A549 (cell line): ENCODE data around the gene SV2C. TPM values are rescaled to one million over a fixed set of nuclear protein-coding genes. Genes with fewer than 3 reads are reported as not detected.

Experiments
- ATAC-seq, 2 experiments: fragments of 200-7000 bp in 1 of 2; fragments of >200 bp in 1 of 2; cut with Nextera tagmentation in 1 of 2; cut with Tn5 transposase in 1 of 2; 3 replicates each; pipeline versions ENCODE4 v1.8.0 to v1.9.1; 2018 to 2020; ENCODE audit warnings: mild to moderate bottlenecking in 1 of 2, moderate library complexity in 1 of 2
- CTCF ChIA-PET: fragments of 300-600 bp; sonication (Branson Sonifier 250); formaldehyde crosslinking; extraction: SDS; loops from one replicate; lab custom pipeline; 2021; ENCODE audit warnings: antibody characterized with exemption, inconsistent platforms; lab: Yijun Ruan, JAX
- POLR2A ChIA-PET: fragments of 350-600 bp; formaldehyde crosslinking; extraction: SDS; loops from one replicate; lab custom pipeline; 2021; ENCODE audit warnings: antibody characterized with exemption, inconsistent platforms; lab: Yijun Ruan, JAX
- DNase-seq, 2 experiments: peaks; one replicate each; pipeline versions ENCODE4 v3.0.0 to v3.0.0-alpha.2; 2011 to 2016; ENCODE audit warnings: low read depth in 1 of 2, low spot score in 1 of 2
- FAIRE-seq: peaks from 2 replicates; lab custom pipeline; 2011; peaks lifted over from hg19 to GRCh38; lab: Jason Lieb, UNC
- H3K27ac ChIP-seq, 2 experiments: fragments of >200 bp; sonication (Bioruptor Twin); formaldehyde crosslinking; 3 replicates each; pipeline ENCODE4 v1.5.1; 2016 to 2017
- H3K4me1 ChIP-seq: fragments of >200 bp; sonication (Bioruptor Twin); formaldehyde crosslinking; 3 replicates; pipeline ENCODE4 v1.6.1; 2016
- H3K4me2 ChIP-seq: fragments of >200 bp; sonication (Bioruptor Twin); formaldehyde crosslinking; 3 replicates; pipeline ENCODE4 v1.6.1; 2016
- H3K4me3 ChIP-seq: fragments of >200 bp; sonication (Bioruptor Twin); formaldehyde crosslinking; 3 replicates; pipeline ENCODE4 v1.5.1; 2016
- H3K9me3 ChIP-seq: fragments of >200 bp; sonication (Bioruptor Twin); formaldehyde crosslinking; 3 replicates; pipeline ENCODE4 v1.6.1; 2016
- BHLHE40 ChIP-seq: IDR thresholded peaks from 2 replicates; pipeline ENCODE4 v1.6.1; 2012; ENCODE audit warnings: low read depth, low read length, inconsistent platforms
- CBX2 ChIP-seq: fragments of 200-600 bp; sonication (generic); IDR thresholded peaks from 2 replicates; pipeline ENCODE4 v1.6.1; 2016; ENCODE audit warnings: low read depth, mild to moderate bottlenecking, borderline replicate concordance
- CHD4 ChIP-seq: fragments of 200-600 bp; sonication (generic); IDR thresholded peaks from 2 replicates; pipeline ENCODE4 v1.6.1; 2016; ENCODE audit warnings: antibody characterized with exemption, mild to moderate bottlenecking, borderline replicate concordance
- CTCF ChIP-seq: fragments of >200 bp; sonication (Bioruptor Twin); formaldehyde crosslinking; IDR thresholded peaks from 3 replicates; pipeline ENCODE4 v1.5.1; 2016
- EHF ChIP-seq: fragments of 250-450 bp; sonication (Bioruptor Pico); IDR thresholded peaks from 2 replicates; pipeline ENCODE4 v1.5.0; 2020; ENCODE audit warnings: mild to moderate bottlenecking
- ESRRA ChIP-seq: fragments of 150-350 bp; IDR thresholded peaks from 2 replicates; pipeline ENCODE4 v1.6.1; 2014; ENCODE audit warnings: mild to moderate bottlenecking, low read length, borderline replicate concordance
- FOSB ChIP-seq: fragments of 250-450 bp; sonication (Bioruptor Pico); IDR thresholded peaks from 2 replicates; pipeline ENCODE4 v1.5.0; 2020; ENCODE audit warnings: mild to moderate bottlenecking, moderate library complexity
- FOSL2 ChIP-seq, 2 experiments: fragments of 450-650 bp in 1 of 2; fragments of >200 bp in 1 of 2; sonication (Bioruptor Twin) in 1 of 2; formaldehyde crosslinking; IDR thresholded peaks; 2 replicates each; pipeline versions ENCODE4 v1.5.0 to v1.6.1; 2016 to 2020; ENCODE audit warnings: mild to moderate bottlenecking in 1 of 2, moderate library complexity in 1 of 2
- FOXS1 ChIP-seq: fragments of 250-450 bp; sonication (Bioruptor Pico); IDR thresholded peaks from 2 replicates; pipeline ENCODE4 v1.5.0; 2020; ENCODE audit warnings: mild to moderate bottlenecking, moderate library complexity
- GATA3 ChIP-seq: IDR thresholded peaks from 2 replicates; pipeline ENCODE4 v1.6.1; 2012; ENCODE audit warnings: borderline replicate concordance
- HOXB13 ChIP-seq: fragments of 250-450 bp; sonication (Bioruptor Pico); IDR thresholded peaks from 2 replicates; pipeline ENCODE4 v1.5.0; 2020; ENCODE audit warnings: low read depth, mild to moderate bottlenecking, moderate library complexity
- JUNB ChIP-seq: fragments of >200 bp; sonication (Bioruptor Twin); formaldehyde crosslinking; IDR thresholded peaks from 2 replicates; pipeline ENCODE4 v1.6.1; 2016
- MAZ ChIP-seq: fragments of 150-350 bp; IDR thresholded peaks from 2 replicates; pipeline ENCODE4 v1.6.1; 2014; ENCODE audit warnings: antibody characterized with exemption, low read depth, low read length, borderline replicate concordance
- NR3C1 ChIP-seq: fragments of >200 bp; sonication (Bioruptor Twin); formaldehyde crosslinking; IDR thresholded peaks from 3 replicates; pipeline ENCODE4 v1.6.1; 2017
- PHF8 ChIP-seq: fragments of 200-600 bp; sonication (generic); IDR thresholded peaks from 2 replicates; pipeline ENCODE4 v1.6.1; 2016; ENCODE audit warnings: low read depth, mild to moderate bottlenecking, antibody characterized with exemption, moderate library complexity, borderline replicate concordance
- RAD21 ChIP-seq, 2 experiments: fragments of >200 bp in 1 of 2; sonication (Bioruptor Twin) in 1 of 2; formaldehyde crosslinking in 1 of 2; IDR thresholded peaks in 1 of 2; conservative IDR thresholded peaks in 1 of 2; 2 replicates in 1 of 2; 3 replicates in 1 of 2; pipeline ENCODE4 v1.6.1; 2012 to 2018; ENCODE audit warnings: inconsistent platforms in 1 of 2
- RCOR1 ChIP-seq: fragments of 150-350 bp; IDR thresholded peaks from 2 replicates; pipeline ENCODE4 v1.6.1; 2014; ENCODE audit warnings: antibody characterized with exemption, low read length, low read depth
- ZSCAN20 ChIP-seq: fragments of 250-450 bp; sonication (Bioruptor Pico); IDR thresholded peaks from 2 replicates; pipeline ENCODE4 v1.8.0; 2022; ENCODE audit warnings: mild to moderate bottlenecking, moderate library complexity
- WGBS: methylation state at CpG from one replicate; pipeline ENCODE4 v1.1.6; 2017; ENCODE audit errors: missing lambda C conversion rate; 5-methylcytosine and 5-hydroxymethylcytosine counted together
- polyA plus RNA-seq, 4 experiments: library from polyadenylated mRNA; depleted of rRNA in 3 of 4; stranded (reverse); fragments of >200 nt; fragmentation: RNase III in 1 of 4; extraction: RNeasy Plus Mini Kit Qiagen cat#74134 plus additional on column Dnase treatment in 1 of 4; gene quantifications; 2 replicates in 3 of 4; 3 replicates in 1 of 4; pipeline ENCODE4 v1.2.3, GENCODE V29; 2011 to 2017
- TF ChIP-seq, protein P1 (sequence below): fragments of 250-450 bp; sonication (Bioruptor Pico); IDR thresholded peaks from 2 replicates; pipeline ENCODE4 v1.5.0; 2021; ENCODE audit warnings: mild to moderate bottlenecking, moderate library complexity, borderline replicate concordance
- TF ChIP-seq, protein P2 (sequence below): IDR thresholded peaks from 2 replicates; pipeline ENCODE4 v1.6.1; 2012; ENCODE audit warnings: low read depth, borderline replicate concordance

The SV2C gene
- polyA plus RNA-seq, 2 of the 4 experiments (the other 2 are of a cell fraction): not detected

GRCh38 chr5:76207120-76207519 is 123.9 kb downstream of the SV2C start:
- Histone ChIP-seq H3K27ac (no peak overlapping the region), H3K4me3 (no peak overlapping the region), H3K4me1 (no peaks in the 10 kb centered on the region), H3K9me3 (peaks cover 11% of the 10 kb centered on the region; the same call in 2 of the 3 replicates), H3K4me2 (no peak overlapping the region)
- DNase-seq (no peak), FAIRE-seq (no peak), ATAC-seq (no peak)
- POLR2A ChIA-PET: no interaction called here
- WGBS: 21% methylated on average over 2 of the region's 2 CpGs
- CTCF ChIA-PET: interaction anchor here (2.2 kb wide), 1 partner anchor 32 kb away, joined by 11 read pairs; no protein-coding TSS in a partner anchor
- TF ChIP-seq GATA3: no peak
- no peak for TF ChIP-seq FOSB (CRISPR knock-in tag)
- no peak for TF ChIP-seq ESRRA
- TF ChIP-seq, protein P1, sequence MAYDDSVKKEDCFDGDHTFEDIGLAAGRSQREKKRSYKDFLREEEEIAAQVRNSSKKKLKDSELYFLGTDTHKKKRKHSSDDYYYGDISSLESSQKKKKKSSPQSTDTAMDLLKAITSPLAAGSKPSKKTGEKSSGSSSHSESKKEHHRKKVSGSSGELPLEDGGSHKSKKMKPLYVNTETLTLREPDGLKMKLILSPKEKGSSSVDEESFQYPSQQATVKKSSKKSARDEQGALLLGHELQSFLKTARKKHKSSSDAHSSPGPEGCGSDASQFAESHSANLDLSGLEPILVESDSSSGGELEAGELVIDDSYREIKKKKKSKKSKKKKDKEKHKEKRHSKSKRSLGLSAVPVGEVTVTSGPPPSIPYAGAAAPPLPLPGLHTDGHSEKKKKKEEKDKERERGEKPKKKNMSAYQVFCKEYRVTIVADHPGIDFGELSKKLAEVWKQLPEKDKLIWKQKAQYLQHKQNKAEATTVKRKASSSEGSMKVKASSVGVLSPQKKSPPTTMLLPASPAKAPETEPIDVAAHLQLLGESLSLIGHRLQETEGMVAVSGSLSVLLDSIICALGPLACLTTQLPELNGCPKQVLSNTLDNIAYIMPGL (CRISPR knock-in tag): no peak
- TF ChIP-seq NR3C1: no peak

DNA sequence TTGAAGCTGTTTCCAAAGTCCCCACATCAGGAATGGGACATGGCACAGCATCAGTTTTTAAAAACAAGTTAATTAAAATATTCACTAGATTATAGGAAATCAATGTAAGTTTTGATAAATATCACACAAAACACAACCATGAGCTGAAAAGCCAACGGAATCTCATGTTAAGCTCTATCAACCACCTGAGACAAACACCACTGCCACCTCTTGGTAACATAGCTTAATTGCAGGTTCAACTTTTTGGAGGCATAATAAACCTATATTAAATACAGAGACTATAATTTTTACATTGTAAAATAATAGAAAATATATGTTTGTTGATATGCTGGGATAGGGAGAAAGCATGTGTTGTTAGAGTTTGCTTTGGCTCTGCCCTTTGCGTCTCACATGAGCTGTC is 126.1 kb downstream of the SV2C start:
- ChIA-PET CTCF (interaction anchor here (0.6 kb wide), 1 partner anchor 20 kb away, joined by 4 read pairs; no protein-coding TSS in a partner anchor), POLR2A (no interaction called here)
- DNase-seq (peak in 1 of 2 experiments; percentile 6), FAIRE-seq (no peak), ATAC-seq (no peak)
- Histone ChIP-seq H3K4me3 (no peak overlapping the region), H3K9me3 (peaks cover 11% of the 10 kb centered on the region; the same call in 2 of the 3 replicates), H3K4me1 (no peaks in the 10 kb centered on the region), H3K27ac (no peak overlapping the region), H3K4me2 (no peak overlapping the region)
- WGBS: 46% methylated on average over 2 of the region's 2 CpGs
- TF ChIP-seq CBX2 (no peak), RAD21 (conservative IDR thresholded peaks at IDR 0.05 in 1 of 2, IDR thresholded peaks at IDR 0.05 in 1 of 2) (peak in 1 of 2 experiments; percentile 16; a peak in 1 of 5 replicates), CTCF (0 out of 3 replicates have a peak, but pooled peaks have one; percentile 7), CHD4 (no peak)

DNA sequence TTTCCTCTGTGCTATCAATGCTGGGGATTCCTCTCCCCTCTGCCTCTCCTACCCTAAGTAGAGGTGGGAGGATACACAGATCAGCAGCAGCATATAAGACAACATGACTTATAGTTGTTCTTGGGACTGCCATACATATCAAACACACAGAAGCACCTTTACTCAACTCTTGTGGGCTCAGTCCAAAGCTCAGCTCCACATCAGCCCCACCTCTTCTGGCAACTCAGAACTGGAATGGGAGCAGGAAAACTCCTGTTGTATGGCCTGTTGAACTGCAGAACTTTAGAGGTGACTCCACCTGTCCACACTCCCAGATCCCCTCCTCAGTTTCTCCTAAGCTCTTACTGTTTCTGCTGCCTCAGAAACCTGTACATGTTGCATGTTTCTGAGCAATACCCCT is 127.8 kb downstream of the SV2C start:
- no peak overlapping the region for H3K27ac ChIP-seq
- no peak overlapping the region for H3K4me2 ChIP-seq
- no peak for ATAC-seq
- FAIRE-seq: no peak
- POLR2A ChIA-PET: no interaction called here
- CTCF ChIA-PET: no interaction called here
- H3K4me1 ChIP-seq: no peaks in the 10 kb centered on the region
- no peak for DNase-seq
- TF ChIP-seq GATA3 (no peak), MAZ (no peak), RCOR1 (no peak), BHLHE40 (no peak)
- H3K4me3 ChIP-seq: no peak overlapping the region
- peaks cover 11% of the 10 kb centered on the region; the same call in 2 of the 3 replicates for H3K9me3 ChIP-seq

GRCh38 chr5:76213858-76214257 is 130.7 kb downstream of the SV2C start:
- POLR2A ChIA-PET: no interaction called here
- Histone ChIP-seq H3K4me3 (no peak overlapping the region), H3K9me3 (peaks cover 11% of the 10 kb centered on the region; the same call in 2 of the 3 replicates), H3K4me1 (no peaks in the 10 kb centered on the region), H3K4me2 (no peak overlapping the region), H3K27ac (no peak overlapping the region)
- ATAC-seq (no peak), DNase-seq (no peak), FAIRE-seq (no peak)
- TF ChIP-seq NR3C1 (no peak), HOXB13 (no peak), JUNB (no peak), CBX2 (no peak), EHF (CRISPR knock-in tag) (no peak), MAZ (no peak), ZSCAN20 (CRISPR knock-in tag) (no peak), PHF8 (no peak), FOSL2 (IDR thresholded peaks at IDR 0.05) (no peak), FOSL2 (CRISPR knock-in tag; IDR thresholded peaks at IDR 0.05) (no peak), RAD21 (conservative IDR thresholded peaks at IDR 0.05 in 1 of 2, IDR thresholded peaks at IDR 0.05 in 1 of 2) (no peak), FOXS1 (CRISPR knock-in tag) (no peak)
- TF ChIP-seq, protein P2, sequence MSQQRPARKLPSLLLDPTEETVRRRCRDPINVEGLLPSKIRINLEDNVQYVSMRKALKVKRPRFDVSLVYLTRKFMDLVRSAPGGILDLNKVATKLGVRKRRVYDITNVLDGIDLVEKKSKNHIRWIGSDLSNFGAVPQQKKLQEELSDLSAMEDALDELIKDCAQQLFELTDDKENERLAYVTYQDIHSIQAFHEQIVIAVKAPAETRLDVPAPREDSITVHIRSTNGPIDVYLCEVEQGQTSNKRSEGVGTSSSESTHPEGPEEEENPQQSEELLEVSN: no peak
- TF ChIP-seq, protein P1 (CRISPR knock-in tag): no peak
- CTCF ChIA-PET: no interaction called here
- 35% methylated on average over 1 of the region's 1 CpG for WGBS
